ENCODE measurements around the gene ITPK1.

Gene ITPK1

GRCh38 chr14:93040443-93040842 is 75.3 kb downstream of the ITPK1 start:
- DNase-seq: no peak

DNA sequence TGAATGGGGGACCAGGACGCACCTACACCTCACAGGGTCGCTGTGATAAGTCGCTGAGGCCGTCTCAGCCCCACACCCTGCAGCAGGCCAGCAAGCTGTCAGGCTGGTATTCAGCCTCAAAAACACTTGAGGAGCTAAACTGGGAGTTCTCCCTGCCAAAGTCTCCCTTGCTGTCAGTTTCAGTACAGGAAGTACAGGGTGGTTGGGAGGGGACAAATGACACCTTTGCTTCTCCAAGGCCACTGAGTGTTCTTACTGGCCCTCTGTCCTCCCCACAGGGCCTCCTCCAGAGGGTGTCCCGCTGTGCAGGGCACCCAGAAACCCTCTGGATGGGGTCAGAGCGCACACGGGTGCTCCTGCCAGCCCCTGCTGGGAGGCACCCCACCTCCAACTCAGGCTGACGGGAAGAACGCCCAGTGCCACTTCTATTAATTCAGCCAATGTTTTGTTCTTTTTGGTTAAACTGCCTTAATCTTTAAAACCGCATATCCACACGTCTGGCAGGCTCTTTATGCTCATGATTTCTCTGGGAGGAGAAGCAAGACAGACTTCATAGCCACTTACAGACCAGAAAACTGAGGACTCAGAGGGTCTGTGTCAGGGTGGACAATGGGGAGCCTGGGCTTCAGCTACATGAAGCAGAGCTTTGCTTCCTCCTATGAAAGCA is 75.9 kb downstream of the ITPK1 start:
- no peak for DNase-seq

GRCh38 chr14:93037351-93037750 is 78.4 kb downstream of the ITPK1 start:
- DNase-seq: no peak

DNA sequence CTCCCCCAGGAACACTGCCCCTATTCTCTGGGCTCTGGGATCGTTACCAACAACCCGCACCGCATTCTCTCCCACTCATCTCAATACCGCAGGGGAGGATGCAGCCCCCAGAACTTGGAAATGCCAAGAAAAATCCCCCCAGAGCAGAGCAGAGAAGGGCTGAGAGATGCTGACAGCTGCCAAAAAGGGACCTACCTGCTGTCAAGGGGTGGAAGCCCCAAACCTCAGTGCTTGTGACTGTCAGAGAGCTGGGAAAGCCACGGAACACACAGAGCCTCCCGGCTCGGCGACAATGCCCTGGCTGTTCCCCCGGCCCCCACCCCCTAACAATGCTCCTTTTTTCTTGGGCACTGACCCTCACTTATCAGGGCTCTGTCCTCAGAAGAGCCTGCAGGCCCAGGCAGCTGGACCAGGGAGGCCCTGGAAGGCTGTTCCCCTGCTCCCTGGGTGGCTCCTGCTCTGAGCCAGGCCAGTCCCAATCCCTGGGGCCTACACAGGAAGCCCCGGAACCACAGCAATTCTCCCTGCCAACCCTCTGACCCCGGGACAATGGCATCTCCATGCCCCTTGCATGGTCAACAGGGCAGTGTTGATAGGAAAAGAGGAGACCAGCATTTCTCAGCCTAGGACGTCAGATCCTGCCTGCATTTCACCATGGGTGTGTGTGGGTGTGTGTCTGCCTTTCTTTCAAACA is 78.9 kb downstream of the ITPK1 start:
- no peak for DNase-seq

DNA sequence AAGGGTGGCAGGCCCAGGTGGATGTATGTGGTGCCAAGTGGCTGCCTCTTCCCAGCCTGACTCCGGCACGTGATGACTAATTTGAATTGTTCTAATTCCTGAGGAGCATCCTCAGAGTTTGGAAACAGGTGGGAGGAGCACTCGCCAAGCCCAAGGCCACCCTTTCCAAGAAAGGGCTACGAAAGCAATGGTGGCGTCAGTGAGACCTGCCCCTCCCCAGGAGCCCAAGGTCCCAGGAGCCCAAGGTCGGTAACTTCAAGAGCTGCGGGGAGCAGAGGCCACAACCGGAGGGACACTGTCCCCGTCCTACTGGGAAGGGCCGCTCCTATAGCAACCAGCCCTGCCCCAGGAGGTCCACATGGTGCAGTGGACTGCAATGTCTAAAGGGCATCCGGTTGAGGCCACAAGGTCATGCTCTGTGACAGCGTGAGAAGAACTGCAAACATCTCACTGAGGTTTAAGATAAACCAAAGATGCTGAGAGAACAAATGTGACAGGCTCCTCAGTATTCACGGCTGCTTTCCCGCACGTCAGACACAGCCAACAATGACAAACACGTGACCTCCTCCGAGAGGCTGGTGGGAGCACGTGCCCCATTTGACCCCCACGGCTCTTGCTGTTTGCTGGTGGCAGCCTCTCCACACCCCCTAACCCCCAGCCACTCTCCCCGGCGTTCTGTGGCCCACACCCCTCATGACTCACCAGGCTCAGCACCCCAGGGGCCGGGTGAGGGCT is 79.6 kb downstream of the ITPK1 start:
- DNase-seq: no peak

DNA sequence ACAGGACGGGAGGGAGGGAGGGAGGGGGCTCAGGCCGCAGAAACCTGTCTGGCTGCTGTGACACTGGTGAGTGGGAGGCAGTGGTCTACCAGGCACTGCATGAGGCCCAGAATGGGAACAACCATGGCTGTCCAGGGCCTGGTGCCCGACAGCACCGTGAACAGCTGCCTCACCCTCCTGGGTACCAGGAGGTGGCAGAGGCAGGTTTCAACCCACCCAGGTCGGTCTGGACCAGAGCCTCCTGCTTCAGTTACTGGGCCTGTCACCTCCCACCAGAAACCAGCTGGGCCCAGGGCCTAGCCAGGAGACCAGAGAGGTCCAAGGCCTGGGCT is 80.2 kb downstream of the ITPK1 start:
- no peak for DNase-seq

DNA sequence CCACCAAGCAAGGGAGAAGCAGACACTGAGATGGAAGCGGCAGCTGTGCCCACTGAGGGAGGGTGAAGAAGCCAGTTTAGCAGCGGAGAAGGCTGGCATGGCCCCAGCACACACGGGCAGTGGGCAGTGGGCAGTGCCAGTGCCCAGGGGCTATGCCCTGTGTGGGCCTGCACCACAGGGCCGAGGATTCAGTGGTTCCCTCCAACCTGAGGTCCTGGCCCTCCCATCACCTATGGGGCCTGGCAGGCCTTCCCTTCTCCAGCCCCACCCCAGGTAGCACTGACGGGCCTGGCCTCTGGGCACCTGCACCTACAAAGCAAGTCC is 81.1 kb downstream of the ITPK1 start:
- DNase-seq: no peak

GRCh38 chr14:93033983-93034670 is 81.6 kb downstream of the ITPK1 start:
- peak; percentile 66 for DNase-seq

DNA sequence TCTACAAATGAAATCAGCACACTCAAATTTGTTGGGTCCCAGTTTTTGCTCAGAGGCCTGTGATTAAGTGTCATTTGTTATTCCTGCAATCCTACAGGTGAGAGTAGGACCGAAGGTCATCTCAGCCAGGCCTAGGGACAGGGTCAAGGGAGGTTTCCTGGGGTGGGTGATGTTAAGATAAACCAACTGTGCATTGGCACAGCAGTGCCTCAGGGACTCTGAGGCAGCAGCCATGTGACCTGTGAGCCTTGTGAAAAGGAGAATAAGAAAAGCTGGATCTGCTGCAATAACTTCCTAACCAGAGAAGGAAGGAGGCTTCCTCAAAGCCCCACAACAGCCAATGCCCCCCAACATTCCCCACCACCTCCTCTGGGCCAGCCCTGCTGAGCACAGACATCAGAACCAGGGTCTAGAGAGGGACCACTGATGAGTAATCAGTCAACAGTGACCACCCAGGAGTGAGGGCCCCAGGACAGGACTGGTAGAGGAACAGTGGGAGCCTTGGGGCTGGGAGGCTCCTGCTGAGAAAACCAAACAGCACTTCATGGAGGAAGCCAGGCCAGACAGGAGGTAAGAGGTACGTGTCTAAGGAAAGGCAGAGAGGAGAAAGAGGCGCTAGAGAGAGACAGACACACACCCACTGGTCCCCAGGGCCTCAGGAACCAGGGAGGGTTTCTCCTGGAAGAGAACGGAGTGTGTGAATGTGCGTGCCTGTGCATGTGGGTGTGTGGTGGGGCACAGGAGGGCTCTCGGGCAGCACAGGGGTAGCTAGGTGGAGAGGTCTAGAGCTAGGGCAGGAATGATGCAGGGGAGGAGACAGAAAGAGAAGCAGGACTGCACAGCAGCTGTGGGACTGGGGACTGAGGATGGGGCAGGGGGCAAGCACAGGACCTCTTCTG is 82.4 kb downstream of the ITPK1 start:
- DNase-seq: no peak

GRCh38 chr14:93032421-93032936 is 83.2 kb downstream of the ITPK1 start:
- no peak for DNase-seq

- no peak for DNase-seq
Measured at GRCh38 chr14:93031505-93032315, 84.0 kb downstream of the ITPK1 start.

DNA sequence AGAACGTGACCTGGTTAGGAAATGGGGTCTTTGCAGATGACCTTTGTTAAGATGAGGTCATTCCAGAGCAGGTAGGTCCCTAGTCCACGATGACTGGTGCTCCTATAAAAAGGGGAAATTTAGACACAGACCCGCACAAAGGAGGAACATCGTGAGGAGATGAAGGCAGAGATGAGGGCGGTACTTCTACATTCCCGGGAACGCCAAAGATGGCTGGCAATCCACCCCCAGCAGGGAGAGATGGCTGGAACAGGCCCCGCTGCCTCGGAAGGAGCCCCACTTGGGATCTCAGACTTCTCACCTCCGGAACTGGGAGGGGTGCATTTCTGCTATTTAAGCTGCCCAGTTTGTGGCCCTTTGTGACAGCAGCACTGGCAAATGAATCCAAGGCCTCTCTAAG is 85.0 kb downstream of the ITPK1 start:
- no peak for DNase-seq

DNA sequence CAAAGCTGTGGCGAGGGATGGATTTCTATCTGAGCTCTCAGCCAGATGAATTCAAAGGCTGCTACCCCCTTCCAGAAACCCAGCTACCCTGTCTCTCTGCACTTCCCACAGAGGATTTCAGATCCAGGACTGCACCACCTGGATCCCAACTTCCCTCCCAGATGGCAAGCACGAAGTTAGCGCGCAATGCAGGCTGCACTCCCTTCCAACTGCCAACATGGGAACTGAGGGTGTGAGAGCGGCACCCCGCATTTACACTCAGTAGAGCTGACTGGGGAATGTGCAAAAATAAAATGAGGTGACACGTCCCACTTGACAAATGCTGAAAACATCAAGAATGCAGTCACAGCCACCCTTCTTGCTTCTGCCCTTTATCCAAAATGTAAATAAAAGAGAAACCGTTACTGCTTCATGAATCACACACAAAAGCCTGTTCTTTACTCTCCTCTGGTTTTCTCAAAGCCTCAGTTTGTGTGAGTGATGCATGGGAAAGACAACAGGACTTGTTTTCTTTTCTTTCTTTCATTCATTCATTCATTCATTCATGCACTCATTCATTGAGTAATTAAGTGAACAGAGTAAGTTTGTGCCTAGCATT is 85.7 kb downstream of the ITPK1 start:
- DNase-seq: no peak

DNA sequence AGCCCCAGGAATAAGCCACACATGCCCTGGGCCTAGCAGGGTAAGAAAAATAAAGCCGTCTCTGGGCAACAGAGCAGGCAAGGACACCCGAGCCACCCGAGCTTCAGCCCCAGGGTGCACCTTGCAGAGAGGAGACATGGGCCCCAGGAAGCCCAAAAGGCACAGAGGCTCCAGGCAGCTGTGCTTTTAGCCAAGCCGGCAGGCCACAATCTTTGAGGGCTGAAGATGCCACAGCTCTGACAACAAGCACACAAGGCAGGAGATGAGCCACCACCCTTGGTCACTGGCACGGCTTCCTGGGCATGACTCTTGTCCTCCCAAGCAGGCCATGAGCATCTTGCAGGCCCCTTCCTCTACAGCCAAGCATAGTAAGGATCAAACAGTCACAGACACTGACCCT is 86.3 kb downstream of the ITPK1 start:
- no peak for DNase-seq

DNA sequence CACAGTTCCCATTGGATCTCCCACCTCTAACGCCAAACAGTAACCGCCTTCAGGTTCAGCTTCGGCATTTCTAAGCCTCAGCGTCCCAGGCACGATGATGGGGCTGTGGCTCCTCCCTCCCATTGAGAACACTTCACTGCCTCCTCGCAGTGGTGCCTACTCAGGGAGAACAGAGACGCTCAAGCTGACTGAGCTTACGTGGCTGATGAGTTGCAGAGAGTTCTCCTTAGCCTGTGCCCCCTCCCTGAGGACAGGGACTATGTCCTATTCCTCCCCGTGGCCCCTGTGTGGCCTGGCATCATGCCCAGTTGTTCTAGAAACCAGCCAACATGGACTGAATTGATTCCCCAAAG is 87.0 kb downstream of the ITPK1 start:
- DNase-seq: no peak

DNA sequence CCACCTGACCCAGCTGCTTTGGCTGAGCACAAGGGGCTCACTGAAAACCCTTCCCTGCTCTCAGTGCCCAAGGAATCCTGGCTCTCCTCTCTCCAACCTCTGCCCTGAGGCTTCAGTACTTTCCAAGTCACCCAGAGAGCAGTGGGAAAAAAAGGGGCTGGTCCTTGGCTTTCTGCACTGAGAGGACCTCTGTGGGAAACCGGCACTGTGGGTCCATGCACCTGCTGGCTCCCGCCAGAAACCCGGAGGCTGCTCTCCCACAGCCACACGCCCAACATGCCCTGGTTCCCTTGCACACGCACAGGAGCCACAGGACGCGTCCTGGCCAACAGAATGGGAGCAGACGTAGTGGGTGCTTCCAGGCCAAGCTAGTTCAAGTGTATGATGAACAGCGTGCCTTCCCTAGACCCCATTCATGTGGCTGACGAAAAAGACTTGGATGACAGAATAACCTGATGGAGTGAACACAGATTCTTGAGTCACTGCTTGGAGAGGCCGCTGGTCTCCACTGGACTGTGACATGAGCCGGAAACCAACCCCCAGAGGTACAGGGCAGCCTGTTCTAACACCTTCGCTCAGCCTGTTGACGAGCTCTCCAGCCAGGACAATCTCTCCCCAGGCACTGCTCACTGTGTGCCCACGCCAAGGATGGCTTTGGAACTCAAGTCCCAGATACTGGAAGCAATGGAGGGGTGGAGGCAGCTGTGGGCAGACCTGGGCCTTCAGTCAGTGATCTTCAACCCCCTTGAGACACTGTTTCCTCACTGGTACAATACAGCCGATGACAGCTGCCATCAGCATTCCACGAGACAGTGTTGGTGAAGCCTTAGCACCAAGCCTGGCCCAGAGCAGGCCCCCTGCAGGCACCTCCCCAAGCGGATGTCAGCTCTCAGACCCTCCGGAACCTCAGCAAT is 87.7 kb downstream of the ITPK1 start:
- no peak for DNase-seq

GRCh38 chr14:93026339-93026738 is 89.4 kb downstream of the ITPK1 start:
- no peak for DNase-seq

- DNase-seq: peak; percentile 51
Measured at GRCh38 chr14:93025055-93025454, 90.7 kb downstream of the ITPK1 start.

DNA sequence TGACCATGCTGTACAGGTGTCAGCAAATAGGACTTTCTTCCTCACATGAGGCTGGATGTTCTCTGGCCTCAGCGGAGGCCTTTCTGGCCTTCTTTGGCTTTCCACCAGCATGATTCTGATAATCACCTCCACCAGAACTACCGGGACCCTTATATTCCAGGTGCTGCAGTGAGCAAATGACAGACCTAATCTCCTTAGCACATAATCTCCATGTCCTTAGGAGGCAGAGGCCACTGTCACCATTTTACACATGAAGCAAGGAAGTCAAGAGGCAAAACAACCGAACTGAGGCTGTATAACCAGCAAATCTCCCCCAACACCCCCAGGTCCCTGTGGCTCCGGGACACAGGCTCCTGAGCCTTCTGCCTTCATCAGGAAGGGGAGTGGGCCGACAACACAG is 91.2 kb downstream of the ITPK1 start:
- DNase-seq: no peak

- no peak for DNase-seq
Measured at GRCh38 chr14:93023802-93024434, 91.8 kb downstream of the ITPK1 start.

Measured in stimulated activated CD8-positive, alpha-beta memory T cell treated with anti-CD3 and anti-CD28 coated beads, Interleukin-4, amount 100 ng/mL, for 48 hours (primary cell).